Urinary bladder (tissue), 4 donors: ENCODE data around the gene CCM2L. TPM values are rescaled to one million over a fixed set of nuclear protein-coding genes. Genes with fewer than 3 reads are reported as not detected.

Source experiments
- DNase-seq: peaks from one replicate; pipeline ENCODE4 v3.0.0-alpha.2; 2015; ENCODE audit errors: extremely low spot score
- H3K27ac ChIP-seq: one replicate; pipeline ENCODE4 v1.5.1; 2013; ENCODE audit warnings: low read depth, mild to moderate bottlenecking, moderate library complexity
- H3K36me3 ChIP-seq: one replicate; pipeline ENCODE4 v1.6.1; 2013; ENCODE audit warnings: mild to moderate bottlenecking, moderate library complexity; ENCODE audit not compliant: insufficient read depth
- H3K4me1 ChIP-seq: one replicate; pipeline ENCODE4 v1.6.1; 2013; ENCODE audit warnings: mild to moderate bottlenecking, moderate library complexity; ENCODE audit not compliant: insufficient read depth
- H3K4me3 ChIP-seq: one replicate; pipeline ENCODE4 v1.5.1; 2013; ENCODE audit warnings: low read depth, low read length
- WGBS: extraction: QIAGEN DNeasy Blood & Tissue Kit; methylation state at CpG from one replicate; pipeline ENCODE4 v1.1.7; 2013; 5-methylcytosine and 5-hydroxymethylcytosine counted together
- polyA plus RNA-seq: library from polyadenylated mRNA; stranded (reverse); fragments of 200-250 nt; gene quantifications from one replicate; pipeline ENCODE4 v1.2.3, GENCODE V29; 2013
- total RNA-seq: library from RNA; depleted of rRNA; stranded (reverse); fragments of >200 nt; gene quantifications from one replicate; pipeline ENCODE4 v1.2.3, GENCODE V29; 2014
- donor health status: healthy with polysubstance abuse.
- donor health status: healthy.

The CCM2L gene
- total and polyA plus RNA-seq, 2 donors: 5.8 to 9.3 TPM

- Histone ChIP-seq H3K4me3 (no peak overlapping the region), H3K36me3 (no peaks in the 10 kb centered on the region), H3K4me1 (no peaks in the 10 kb centered on the region), H3K27ac (no peak overlapping the region)
- 69% methylated on average over 3 of the region's 3 CpGs for WGBS
- DNase-seq: no peak
Measured at GRCh38 chr20:32045999-32046398, 35.8 kb downstream of the CCM2L start.

GRCh38 chr20:32050324-32050841, 40.1 kb downstream of the CCM2L start:
- DNase-seq: no peak
- Histone ChIP-seq H3K27ac (no peak overlapping the region), H3K4me1 (no peaks in the 10 kb centered on the region), H3K36me3 (no peaks in the 10 kb centered on the region), H3K4me3 (no peak overlapping the region)
- WGBS: 91% methylated on average over 4 of the region's 4 CpGs

GRCh38 chr20:32050851-32051556, 40.8 kb downstream of the CCM2L start:
- no peak overlapping the region for H3K27ac ChIP-seq
- WGBS: 19% methylated on average over 17 of the region's 17 CpGs

GRCh38 chr20:32051720-32052089, 41.5 kb downstream of the CCM2L start:
- DNase-seq: no peak
- no peak overlapping the region for H3K4me3 ChIP-seq
- H3K27ac ChIP-seq: no peak overlapping the region
- no peaks in the 10 kb centered on the region for H3K4me1 ChIP-seq
- no peaks in the 10 kb centered on the region for H3K36me3 ChIP-seq
- 7% methylated on average over 14 of the region's 14 CpGs for WGBS

More at GRCh38 chr20:32050851-32051556, 40.8 kb downstream of the CCM2L start:
- Histone ChIP-seq H3K4me1 (no peaks in the 10 kb centered on the region), H3K4me3 (no peak overlapping the region), H3K36me3 (no peaks in the 10 kb centered on the region)
- DNase-seq: no peak

GRCh38 chr20:32052090-32052777, 42.0 kb downstream of the CCM2L start, which contains the start of gene HCK:
Gene HCK, plus strand, starts transcription at chr20:32052242.
- Histone ChIP-seq H3K4me1 (no peaks in the 10 kb centered on the region), H3K4me3 (peak within 1 kb of the TSS; percentile 37), H3K27ac (peak within 1 kb of the TSS; percentile 38), H3K36me3 (no peaks in the 10 kb centered on the region)
- no peak for DNase-seq
- WGBS: 2% methylated on average over 58 of the region's 58 CpGs

- Histone ChIP-seq H3K27ac (no peak overlapping the region), H3K36me3 (no peaks in the 10 kb centered on the region), H3K4me1 (no peaks in the 10 kb centered on the region), H3K4me3 (no peak overlapping the region)
- WGBS: 14% methylated on average over 22 of the region's 22 CpGs
- DNase-seq: no peak
Measured at GRCh38 chr20:32052778-32053362, 42.6 kb downstream of the CCM2L start.

GRCh38 chr20:32053648-32054047, 43.4 kb downstream of the CCM2L start:
- no peak overlapping the region for H3K27ac ChIP-seq
- no peaks in the 10 kb centered on the region for H3K4me1 ChIP-seq
- no peak overlapping the region for H3K4me3 ChIP-seq
- 79% methylated on average over 3 of the region's 3 CpGs for WGBS
- H3K36me3 ChIP-seq: no peaks in the 10 kb centered on the region
- DNase-seq: no peak

- no peak for DNase-seq
- no peaks in the 10 kb centered on the region for H3K4me1 ChIP-seq
- no peak overlapping the region for H3K27ac ChIP-seq
- no peaks in the 10 kb centered on the region for H3K36me3 ChIP-seq
- no peak overlapping the region for H3K4me3 ChIP-seq
- 65% methylated on average over 10 of the region's 10 CpGs for WGBS
Measured at GRCh38 chr20:32056708-32057483, 46.7 kb downstream of the CCM2L start.

- no peak for DNase-seq
- Histone ChIP-seq H3K4me1 (no peaks in the 10 kb centered on the region), H3K27ac (no peak overlapping the region), H3K4me3 (no peak overlapping the region), H3K36me3 (no peaks in the 10 kb centered on the region)
- WGBS: 71% methylated on average over 8 of the region's 8 CpGs
Measured at GRCh38 chr20:32057656-32058184, 47.5 kb downstream of the CCM2L start.

- Histone ChIP-seq H3K27ac (no peak overlapping the region), H3K4me3 (no peak overlapping the region), H3K4me1 (no peaks in the 10 kb centered on the region), H3K36me3 (no peaks in the 10 kb centered on the region)
- 88% methylated on average over 1 of the region's 1 CpG for WGBS
- no peak for DNase-seq
Measured at GRCh38 chr20:32059189-32059588, 49.0 kb downstream of the CCM2L start.

- no peaks in the 10 kb centered on the region for H3K36me3 ChIP-seq
- no peak overlapping the region for H3K4me3 ChIP-seq
- no peak overlapping the region for H3K27ac ChIP-seq
- WGBS: 52% methylated on average over 4 of the region's 4 CpGs
- DNase-seq: no peak
- H3K4me1 ChIP-seq: no peaks in the 10 kb centered on the region
Measured at GRCh38 chr20:32062776-32063170, 52.5 kb downstream of the CCM2L start.

GRCh38 chr20:32063695-32064094, 53.5 kb downstream of the CCM2L start:
- Histone ChIP-seq H3K4me3 (no peak overlapping the region), H3K36me3 (no peaks in the 10 kb centered on the region), H3K4me1 (no peaks in the 10 kb centered on the region), H3K27ac (no peak overlapping the region)
- WGBS: 65% methylated on average over 4 of the region's 4 CpGs
- DNase-seq: no peak

GRCh38 chr20:32064667-32065066, 54.4 kb downstream of the CCM2L start:
- Histone ChIP-seq H3K4me1 (no peaks in the 10 kb centered on the region), H3K4me3 (no peak overlapping the region), H3K27ac (no peak overlapping the region), H3K36me3 (no peaks in the 10 kb centered on the region)
- DNase-seq: no peak
- WGBS: 61% methylated on average over 7 of the region's 7 CpGs
